A673 (cell line): Measurements from ENCODE around the gene SCARB1. TPM values are rescaled to one million over a fixed set of nuclear protein-coding genes. Genes with fewer than 3 reads are reported as not detected.
A peak's percentile ranks its signal among the peaks of the same experiment; 100 is the strongest.

Experiments used
- BruUV-seq: library from RNA; stranded (reverse); fragments of 400-500 nt; replicated peaks from 2 replicates; lab custom pipeline; 2021; lab: Mats Ljungman, UMichigan
- CTCF ChIA-PET: fragments of 300-600 bp; sonication (Branson Sonifier 250); formaldehyde crosslinking; loops from one replicate; lab custom pipeline; 2022; ENCODE audit warnings: antibody characterized with exemption; lab: Charles Lee
- POLR2A ChIA-PET: fragments of 300-600 bp; sonication (Branson Sonifier 250); formaldehyde crosslinking; loops from one replicate; lab custom pipeline; 2022; ENCODE audit warnings: antibody characterized with exemption; ENCODE audit not compliant: low non-redundant PET; lab: Charles Lee
- DNase-seq: peaks from one replicate; pipeline ENCODE4 v3.0.0-alpha.2; 2015; ENCODE audit warnings: low spot score
- H3K27ac ChIP-seq: fragments of 200-600 bp; sonication (generic); 2 replicates; pipeline ENCODE4 v1.5.1; 2016; ENCODE audit warnings: mixed run types, low read depth, mild to moderate bottlenecking, mixed read lengths, antibody characterized with exemption, low read length; ENCODE audit not compliant: poor library complexity, severe bottlenecking
- H3K27me3 ChIP-seq: fragments of 200-600 bp; sonication (generic); replicated peaks from 2 replicates; pipeline ENCODE4 v1.6.1; 2017; ENCODE audit warnings: mixed run types, low read depth, mild to moderate bottlenecking, mixed read lengths, antibody characterized with exemption, low read length; ENCODE audit not compliant: insufficient read depth, poor library complexity
- H3K36me3 ChIP-seq: fragments of 200-600 bp; sonication (generic); 2 replicates; pipeline ENCODE4 v1.6.1; 2016; ENCODE audit warnings: mixed run types, mild to moderate bottlenecking, mixed read lengths, antibody characterized with exemption, low read length; ENCODE audit not compliant: insufficient read depth, poor library complexity, severe bottlenecking
- H3K4me1 ChIP-seq: fragments of 200-600 bp; sonication (generic); 2 replicates; pipeline ENCODE4 v1.6.1; 2017; ENCODE audit warnings: mixed run types, mild to moderate bottlenecking, mixed read lengths, antibody characterized with exemption, low read length; ENCODE audit not compliant: insufficient read depth, poor library complexity, severe bottlenecking
- H3K4me3 ChIP-seq: fragments of 200-600 bp; sonication (generic); 2 replicates; pipeline ENCODE4 v1.5.1; 2016; ENCODE audit warnings: low read depth, mixed run types, mild to moderate bottlenecking, mixed read lengths, low read length; ENCODE audit not compliant: poor library complexity, severe bottlenecking
- H3K9me3 ChIP-seq: fragments of 200-600 bp; sonication (generic); 2 replicates; pipeline ENCODE4 v1.6.1; 2016; ENCODE audit warnings: mixed run types, low read depth, mild to moderate bottlenecking, mixed read lengths, antibody characterized with exemption, low read length; ENCODE audit not compliant: poor library complexity, severe bottlenecking
- EZH2 ChIP-seq: fragments of 200-600 bp; sonication (generic); IDR thresholded peaks from 2 replicates; pipeline ENCODE4 v1.6.1; 2017; ENCODE audit warnings: borderline replicate concordance, low read depth, mild to moderate bottlenecking, mixed read lengths, antibody characterized with exemption, low read length; ENCODE audit not compliant: poor library complexity, severe bottlenecking
- intact Hi-C: fragments of 100-400 bp; cut with micrococcal nuclease; formaldehyde crosslinking; loops from one replicate; pipeline ENCODE4 v1.10.0; 2022; ENCODE audit not compliant: unreplicated experiment
- total RNA-seq: library from RNA; stranded (reverse); gene quantifications from 2 replicates; pipeline ENCODE4 v1.2.3, GENCODE V29; 2021
- TF ChIP-seq, protein P1 (sequence below): fragments of 300-800, 200-600 bp; sonication (generic); conservative IDR thresholded peaks from 2 replicates; pipeline ENCODE4 v1.5.1; 2017; ENCODE audit warnings: low read depth, mild to moderate bottlenecking, antibody characterized with exemption, low read length, moderate library complexity, mixed read lengths

SCARB1 gene
- total RNA-seq, 1 experiment from 2014 or later: 74.6 TPM

DNA sequence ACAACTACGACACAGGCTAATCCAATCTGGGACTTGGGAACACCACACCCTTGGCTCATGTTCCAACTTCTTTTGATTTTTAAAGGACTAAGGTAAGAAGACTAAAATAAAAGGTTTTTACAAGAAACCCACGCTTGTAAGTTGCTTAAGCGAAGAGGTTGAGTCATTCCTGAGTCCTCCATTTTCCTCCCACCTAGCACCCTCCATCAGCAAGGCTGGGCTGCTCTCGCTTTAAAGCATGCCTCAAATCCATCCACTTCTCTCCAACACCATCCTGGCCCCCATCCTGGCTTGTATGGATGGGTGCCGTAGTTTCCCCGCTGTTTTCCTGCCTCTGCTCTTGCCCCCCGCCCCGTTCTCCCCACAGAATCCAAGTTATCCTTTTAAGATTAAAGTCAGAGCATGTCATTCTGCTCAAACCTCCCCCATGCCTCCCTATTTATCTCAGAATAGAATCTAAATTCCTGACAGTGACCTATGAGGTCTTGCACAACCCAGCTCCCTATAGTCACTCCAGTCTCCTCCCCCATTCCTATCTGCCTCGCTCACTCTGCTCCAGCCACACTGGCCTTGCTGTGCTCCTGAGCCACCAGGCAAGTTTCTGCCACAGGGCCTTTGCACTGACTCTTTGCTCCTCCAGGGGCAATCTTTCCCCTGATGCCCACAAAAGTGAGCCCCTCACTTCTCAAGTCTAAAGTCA is 34.5 kb downstream of the SCARB1 start:
- intact Hi-C loops: no loop called here
- Histone ChIP-seq H3K4me3 (no peak overlapping the region), H3K36me3 (no peaks in the 10 kb centered on the region), H3K4me1 (no peaks in the 10 kb centered on the region), H3K27ac (no peak overlapping the region), H3K27me3 (no peaks in the 10 kb centered on the region), H3K9me3 (no peaks in the 10 kb centered on the region)
- TF ChIP-seq, protein P1, sequence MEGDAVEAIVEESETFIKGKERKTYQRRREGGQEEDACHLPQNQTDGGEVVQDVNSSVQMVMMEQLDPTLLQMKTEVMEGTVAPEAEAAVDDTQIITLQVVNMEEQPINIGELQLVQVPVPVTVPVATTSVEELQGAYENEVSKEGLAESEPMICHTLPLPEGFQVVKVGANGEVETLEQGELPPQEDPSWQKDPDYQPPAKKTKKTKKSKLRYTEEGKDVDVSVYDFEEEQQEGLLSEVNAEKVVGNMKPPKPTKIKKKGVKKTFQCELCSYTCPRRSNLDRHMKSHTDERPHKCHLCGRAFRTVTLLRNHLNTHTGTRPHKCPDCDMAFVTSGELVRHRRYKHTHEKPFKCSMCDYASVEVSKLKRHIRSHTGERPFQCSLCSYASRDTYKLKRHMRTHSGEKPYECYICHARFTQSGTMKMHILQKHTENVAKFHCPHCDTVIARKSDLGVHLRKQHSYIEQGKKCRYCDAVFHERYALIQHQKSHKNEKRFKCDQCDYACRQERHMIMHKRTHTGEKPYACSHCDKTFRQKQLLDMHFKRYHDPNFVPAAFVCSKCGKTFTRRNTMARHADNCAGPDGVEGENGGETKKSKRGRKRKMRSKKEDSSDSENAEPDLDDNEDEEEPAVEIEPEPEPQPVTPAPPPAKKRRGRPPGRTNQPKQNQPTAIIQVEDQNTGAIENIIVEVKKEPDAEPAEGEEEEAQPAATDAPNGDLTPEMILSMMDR: no peak
- TF ChIP-seq EZH2: no peak
- peak; percentile 32 for DNase-seq
- no TSS peak for BruUV-seq
- POLR2A ChIA-PET: no interaction called here
- CTCF ChIA-PET: no interaction called here

DNA sequence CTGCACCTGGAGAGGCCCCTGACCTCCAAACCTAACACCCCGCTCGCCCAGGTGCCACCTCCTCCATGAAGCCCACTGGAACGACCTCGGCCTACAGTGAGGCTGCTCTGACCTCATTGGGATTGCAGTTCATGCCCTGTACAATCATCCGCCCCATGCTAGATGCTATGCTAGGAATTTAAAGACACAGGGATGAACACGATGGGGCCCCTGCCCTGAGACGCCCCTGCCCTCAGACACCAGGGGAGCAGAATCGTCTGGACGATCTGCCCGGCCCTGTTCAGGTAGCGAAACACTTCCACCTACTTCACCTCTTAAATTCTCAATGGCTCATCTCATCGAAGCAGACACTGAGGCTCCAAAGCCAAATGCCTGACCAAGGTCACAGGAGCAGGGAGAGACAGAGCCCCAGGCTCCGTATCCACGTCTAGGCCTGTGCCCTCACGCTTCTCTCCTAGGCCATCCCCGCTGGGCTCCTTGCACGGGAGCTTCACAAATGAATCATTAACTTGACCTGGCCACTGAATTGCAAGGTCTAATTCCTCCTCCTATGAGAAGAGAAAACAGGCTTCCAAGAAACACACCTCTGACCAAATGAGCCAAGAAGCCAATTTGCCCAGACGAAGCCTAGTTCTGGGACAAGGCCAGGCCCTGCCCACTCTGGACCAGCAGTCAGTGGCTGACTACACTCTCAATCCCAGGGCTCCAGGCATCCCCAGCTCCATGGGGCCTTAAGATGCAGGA is 35.2 kb downstream of the SCARB1 start:
- no TSS peak for BruUV-seq
- DNase-seq: no peak

DNA sequence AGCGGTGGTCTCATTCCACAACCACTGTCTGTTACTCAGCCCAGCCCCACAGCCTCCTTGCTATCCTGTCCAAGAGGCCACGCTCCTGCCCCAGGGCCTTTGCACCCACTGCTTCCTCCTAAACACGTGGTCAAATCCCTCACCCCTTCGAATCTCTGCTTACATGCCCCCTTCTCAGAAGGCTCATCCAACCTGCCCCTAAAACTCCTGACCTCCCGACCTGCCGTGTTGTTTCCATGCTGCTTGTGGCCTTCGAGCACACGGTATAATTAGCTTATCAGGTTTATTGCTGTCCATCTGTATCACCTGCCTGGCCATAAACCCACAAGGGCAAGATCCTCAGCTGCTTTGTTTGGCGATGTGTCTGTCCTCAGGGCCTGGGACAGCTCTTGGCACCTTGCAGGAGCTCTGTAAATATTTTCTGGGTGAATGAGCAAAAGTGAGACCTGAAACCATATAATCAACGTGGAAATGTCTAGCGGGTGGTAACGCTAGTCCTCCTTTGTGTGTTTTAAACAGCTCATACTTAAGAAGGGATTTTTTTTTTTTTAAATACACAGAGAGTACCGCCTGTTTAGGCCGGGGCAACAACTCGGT is 36.0 kb downstream of the SCARB1 start:
- no peaks in the 10 kb centered on the region for H3K4me1 ChIP-seq

More for the DNA sequence above, 35.2 kb downstream of the SCARB1 start:
- ChIA-PET CTCF (no interaction called here), POLR2A (no interaction called here)
- no peak overlapping the region for H3K27ac ChIP-seq
- no peaks in the 10 kb centered on the region for H3K4me1 ChIP-seq
- no peaks in the 10 kb centered on the region for H3K36me3 ChIP-seq
- no peaks in the 10 kb centered on the region for H3K27me3 ChIP-seq
- intact Hi-C loops: no loop called here
- TF ChIP-seq, protein P1: no peak
- TF ChIP-seq EZH2: no peak
- no peak overlapping the region for H3K4me3 ChIP-seq
- H3K9me3 ChIP-seq: no peaks in the 10 kb centered on the region

More for the DNA sequence above, 36.0 kb downstream of the SCARB1 start:
- intact Hi-C loops: no loop called here
- Histone ChIP-seq H3K27ac (no peak overlapping the region), H3K9me3 (no peaks in the 10 kb centered on the region), H3K36me3 (no peaks in the 10 kb centered on the region), H3K27me3 (no peaks in the 10 kb centered on the region), H3K4me3 (no peak overlapping the region)
- POLR2A ChIA-PET: no interaction called here
- CTCF ChIA-PET: no interaction called here
- TF ChIP-seq, protein P1: no peak
- no peak for TF ChIP-seq EZH2
- DNase-seq: no peak
- BruUV-seq: no TSS peak
